ENCODE measurements around the gene ACTA1. TPM values are rescaled to one million over a fixed set of nuclear protein-coding genes. Genes with fewer than 3 reads are reported as not detected.

Gene ACTA1
- total RNA-seq, 1 experiment from 2014 or later, result 0.80 TPM

GRCh38 chr1:229440851-229441537 lies 7.1 kb upstream of the ACTA1 start:
- Histone ChIP-seq H3K27ac (ENCODE audit: low read length) (peak overlapping the region; percentile 52), H3K4me2 (ENCODE audit: low read length) (peak overlapping the region; percentile 34), H3K27me3 (ENCODE audit: low read length) (no peaks in the 10 kb centered on the region), H3K9me2 (replicated peaks; ENCODE audit: low read length) (no peaks in the 10 kb centered on the region), H3F3A (ENCODE audit: low read length, unreplicated experiment) (peaks cover 7% of the 10 kb centered on the region), H3K9me3 (ENCODE audit: low read length) (no peaks in the 10 kb centered on the region), H2AFZ (ENCODE audit: low read length) (no peak overlapping the region), H3K4me3 (ENCODE audit: low read length) (no peak overlapping the region), H3K79me2 (ENCODE audit: low read length) (no peaks in the 10 kb centered on the region), H3K9ac (ENCODE audit: low read length) (no peak overlapping the region), H3K4me1 (ENCODE audit: insufficient read depth, low read length) (peaks cover 19% of the 10 kb centered on the region), H4K20me1 (ENCODE audit: low read length) (no peaks in the 10 kb centered on the region), H3K36me3 (ENCODE audit: low read depth, low read length) (peaks cover 28% of the 10 kb centered on the region)
- CTCF ChIA-PET, result interaction anchor here (0.6 to 0.7 kb wide), 2 partner anchors 32 to 182 kb away, joined by 3 to 7 read pairs; no protein-coding TSS in a partner anchor
- no TSS peak for BruUV-seq (replicated peaks)
- no peak for TF ChIP-seq EZH2 (IDR thresholded peaks at IDR 0.05; ENCODE audit: low read length, unreplicated experiment)
- TF ChIP-seq CTCF (conservative IDR thresholded peaks at IDR 0.05; ENCODE audit: low read depth, low read length), result no peak
- TF ChIP-seq EZH2phosphoT487 (IDR thresholded peaks at IDR 0.05; ENCODE audit: borderline replicate concordance, low read length), result no peak
- intact Hi-C loops (cut with micrococcal nuclease), result loop anchor here (5.0 kb wide), 1 partner anchor 99 kb away; the partner anchor contains the start of gene CCSAP
- POLR2A ChIA-PET (ENCODE audit: unreplicated experiment), result interaction anchor here (0.5 to 0.6 kb wide), 2 partner anchors 98 to 99 kb away, joined by 3 to 5 read pairs; partner anchors contain the start of gene CCSAP
- peak; percentile 90 for ATAC-seq
- DNase-seq, result peak; percentile 78

GRCh38 chr1:229438021-229438420 lies 4.1 kb upstream of the ACTA1 start:
- Histone ChIP-seq H4K20me1 (ENCODE audit: low read length) (no peaks in the 10 kb centered on the region), H3K9me2 (replicated peaks; ENCODE audit: low read length) (no peaks in the 10 kb centered on the region), H3K27me3 (ENCODE audit: low read length) (peaks cover 21% of the 10 kb centered on the region), H3K36me3 (ENCODE audit: low read depth, low read length) (peaks cover 17% of the 10 kb centered on the region), H3K27ac (ENCODE audit: low read length) (no peak overlapping the region), H3K9ac (ENCODE audit: low read length) (no peak overlapping the region), H2AFZ (ENCODE audit: low read length) (no peak overlapping the region), H3K4me3 (ENCODE audit: low read length) (no peak overlapping the region), H3K9me3 (ENCODE audit: low read length) (no peaks in the 10 kb centered on the region), H3F3A (ENCODE audit: low read length, unreplicated experiment) (peaks cover 7% of the 10 kb centered on the region), H3K4me2 (ENCODE audit: low read length) (no peak overlapping the region), H3K79me2 (ENCODE audit: low read length) (no peaks in the 10 kb centered on the region), H3K4me1 (ENCODE audit: insufficient read depth, low read length) (peaks cover 19% of the 10 kb centered on the region)
- BruUV-seq (replicated peaks), result no TSS peak
- ATAC-seq (no peak), DNase-seq (no peak)
- ChIA-PET CTCF (no interaction called here), POLR2A (ENCODE audit: unreplicated experiment) (no interaction called here)
- no peak for TF ChIP-seq EZH2 (IDR thresholded peaks at IDR 0.05; ENCODE audit: low read length, unreplicated experiment)
- TF ChIP-seq EZH2phosphoT487 (IDR thresholded peaks at IDR 0.05; ENCODE audit: borderline replicate concordance, low read length), result no peak
- no peak for TF ChIP-seq CTCF (conservative IDR thresholded peaks at IDR 0.05; ENCODE audit: low read depth, low read length)
- intact Hi-C loops (cut with micrococcal nuclease), result no loop called here

- no peak for DNase-seq
- no peak for TF ChIP-seq EZH2 (IDR thresholded peaks at IDR 0.05; ENCODE audit: low read length, unreplicated experiment)
- TF ChIP-seq EZH2phosphoT487 (IDR thresholded peaks at IDR 0.05; ENCODE audit: borderline replicate concordance, low read length), result no peak
- no peak for TF ChIP-seq CTCF (conservative IDR thresholded peaks at IDR 0.05; ENCODE audit: low read depth, low read length)
- ATAC-seq, result no peak
- Histone ChIP-seq H3K79me2 (ENCODE audit: low read length) (no peaks in the 10 kb centered on the region), H3K9ac (ENCODE audit: low read length) (no peak overlapping the region), H3K9me2 (replicated peaks; ENCODE audit: low read length) (no peaks in the 10 kb centered on the region), H3K36me3 (ENCODE audit: low read depth, low read length) (peaks cover 16% of the 10 kb centered on the region), H2AFZ (ENCODE audit: low read length) (no peak overlapping the region), H3K9me3 (ENCODE audit: low read length) (no peaks in the 10 kb centered on the region), H3K4me3 (ENCODE audit: low read length) (no peak overlapping the region), H3K4me2 (ENCODE audit: low read length) (no peak overlapping the region), H3K27me3 (ENCODE audit: low read length) (peaks cover 21% of the 10 kb centered on the region), H3F3A (ENCODE audit: low read length, unreplicated experiment) (peaks cover 7% of the 10 kb centered on the region), H4K20me1 (ENCODE audit: low read length) (no peaks in the 10 kb centered on the region), H3K4me1 (ENCODE audit: insufficient read depth, low read length) (peaks cover 19% of the 10 kb centered on the region), H3K27ac (ENCODE audit: low read length) (no peak overlapping the region)
- ChIA-PET CTCF (no interaction called here), POLR2A (ENCODE audit: unreplicated experiment) (no interaction called here)
- no TSS peak for BruUV-seq (replicated peaks)
- intact Hi-C loops (cut with micrococcal nuclease), result no loop called here
Measured at GRCh38 chr1:229437443-229437842, 3.5 kb upstream of the ACTA1 start.
